PC-3 (cell line): ENCODE measurements around the gene FADS1. TPM values are rescaled to one million over a fixed set of nuclear protein-coding genes. Genes with fewer than 3 reads are reported as not detected.
A peak's percentile ranks its signal among the peaks of the same experiment; 100 is the strongest.

ENCODE experiments used
- ATAC-seq: fragments of 200-7000 bp; cut with Tn5 transposase; 2 replicates; pipeline ENCODE4 v1.9.1; 2020; ENCODE audit warnings: mild to moderate bottlenecking, moderate library complexity
- BruUV-seq: library from RNA; stranded (reverse); fragments of 400-500 nt; replicated peaks from 2 replicates; lab custom pipeline; 2021; lab: Mats Ljungman, UMichigan
- CTCF ChIA-PET: fragments of 300-600 bp; sonication (Branson Sonifier 250); formaldehyde crosslinking; loops from one replicate; lab custom pipeline; 2022; ENCODE audit warnings: antibody characterized with exemption; lab: Charles Lee
- POLR2A ChIA-PET: fragments of 300-600 bp; sonication (Branson Sonifier 250); formaldehyde crosslinking; loops from one replicate; lab custom pipeline; 2022; ENCODE audit warnings: antibody characterized with exemption; ENCODE audit not compliant: unreplicated experiment; lab: Charles Lee
- DNase-seq: peaks from one replicate; pipeline ENCODE4 v3.0.0-alpha.2; 2015
- H2AFZ ChIP-seq: fragments of 300-600 bp; sonication (generic); 2 replicates; pipeline ENCODE4 v1.6.0; 2016; ENCODE audit warnings: antibody characterized with exemption, low read length
- H3F3A ChIP-seq: fragments of 300-600 bp; sonication (generic); one replicate; pipeline ENCODE4 v1.6.0; 2017; ENCODE audit warnings: antibody characterized with exemption, low read length, control low read depth, mild to moderate bottlenecking; ENCODE audit not compliant: unreplicated experiment
- H3K27ac ChIP-seq: fragments of 300-600 bp; sonication (generic); 2 replicates; pipeline ENCODE4 v1.5.1; 2016; ENCODE audit warnings: mild to moderate bottlenecking, low read length
- H3K27me3 ChIP-seq: fragments of 300-600 bp; sonication (generic); 2 replicates; pipeline ENCODE4 v1.6.1; 2016; ENCODE audit warnings: low read length, mixed read lengths
- H3K36me3 ChIP-seq: fragments of 300-600 bp; sonication (generic); 2 replicates; pipeline ENCODE4 v1.6.1; 2016; ENCODE audit warnings: low read depth, mixed run types, low read length, mixed read lengths
- H3K4me1 ChIP-seq: fragments of 300-600 bp; sonication (generic); 2 replicates; pipeline ENCODE4 v1.5.1; 2016; ENCODE audit warnings: low read length; ENCODE audit not compliant: insufficient read depth
- H3K4me2 ChIP-seq: fragments of 300-600 bp; sonication (generic); 2 replicates; pipeline ENCODE4 v1.6.0; 2016; ENCODE audit warnings: low read length
- H3K4me3 ChIP-seq: fragments of 300-600 bp; sonication (generic); 2 replicates; pipeline ENCODE4 v1.5.1; 2016; ENCODE audit warnings: mild to moderate bottlenecking, low read length, mixed read lengths
- H3K79me2 ChIP-seq: fragments of 300-600 bp; sonication (generic); 2 replicates; pipeline ENCODE4 v1.6.1; 2017; ENCODE audit warnings: low read length, mixed read lengths
- H3K9ac ChIP-seq: fragments of 300-600 bp; sonication (generic); 2 replicates; pipeline ENCODE4 v1.6.0; 2016; ENCODE audit warnings: mild to moderate bottlenecking, low read length
- H3K9me2 ChIP-seq: fragments of 300-600 bp; sonication (generic); replicated peaks from 2 replicates; pipeline ENCODE4 v1.6.1; 2016; ENCODE audit warnings: mixed run types, low read length, mixed read lengths
- H3K9me3 ChIP-seq: fragments of 300-600 bp; sonication (generic); 2 replicates; pipeline ENCODE4 v1.6.1; 2016; ENCODE audit warnings: low read length, mixed read lengths
- H4K20me1 ChIP-seq: fragments of 300-600 bp; sonication (generic); 2 replicates; pipeline ENCODE4 v1.6.1; 2016; ENCODE audit warnings: low read length, mixed read lengths
- CTCF ChIP-seq: fragments of 300-600 bp; sonication (generic); conservative IDR thresholded peaks from 2 replicates; pipeline ENCODE4 v1.5.1; 2017; ENCODE audit warnings: antibody characterized with exemption, low read depth, mild to moderate bottlenecking, low read length
- EZH2 ChIP-seq: fragments of 300-600 bp; sonication (generic); IDR thresholded peaks from one replicate; pipeline ENCODE4 v1.6.1; 2017; ENCODE audit warnings: antibody characterized with exemption, mild to moderate bottlenecking, low read length; ENCODE audit not compliant: unreplicated experiment
- EZH2phosphoT487 ChIP-seq: fragments of 300-600 bp; sonication (generic); IDR thresholded peaks from 2 replicates; pipeline ENCODE4 v1.6.1; 2018; ENCODE audit warnings: mild to moderate bottlenecking, antibody characterized with exemption, low read length, borderline replicate concordance
- intact Hi-C: fragments of 100-400 bp; cut with micrococcal nuclease; formaldehyde crosslinking; loops from 2 replicates; pipeline ENCODE4 v1.9.0; 2023
- total RNA-seq: library from RNA; depleted of rRNA; stranded (reverse); fragments of >200 nt; gene quantifications from 2 replicates; pipeline ENCODE4 v1.2.3, GENCODE V29; 2014

FADS1 gene
- total RNA-seq, 1 experiment from 2014 or later: 84.4 TPM

GRCh38 chr11:61752925-61753521 is 63.8 kb downstream of the FADS1 start:
- H3K27ac ChIP-seq: no peak overlapping the region

GRCh38 chr11:61752117-61752924 is 64.5 kb downstream of the FADS1 start, which contains the start of gene MYRF:
TSS of gene MYRF (plus strand) at chr11:61752636. CDS start at chr11:61752745, 109 bp downstream.
- intact Hi-C loops: loop anchor here (1.0 kb wide), 1 partner anchor 24 kb away; no protein-coding TSS in a partner anchor
- H3K4me2 ChIP-seq: peak within 1 kb of the TSS; percentile 88
- H3K4me3 ChIP-seq: peak within 1 kb of the TSS; percentile 63
- no peaks in the 10 kb centered on the region for H3K9me3 ChIP-seq
- CTCF ChIA-PET: no interaction called here
- no peaks in the 10 kb centered on the region for H3K79me2 ChIP-seq
- DNase-seq: peak; percentile 54
- TF ChIP-seq CTCF: peak; percentile 65
- no peak for TF ChIP-seq EZH2phosphoT487
- no peaks in the 10 kb centered on the region for H3K9me2 ChIP-seq
- peak within 1 kb of the TSS; percentile 91 for H2AFZ ChIP-seq
- peak; percentile 75 for ATAC-seq
- POLR2A ChIA-PET: no interaction called here
- no peaks in the 10 kb centered on the region for H3K36me3 ChIP-seq
- 0 out of 2 replicates have a peak within 1 kb of the TSS, but pooled peaks have one; percentile 5 for H3K9ac ChIP-seq
- no peaks in the 10 kb centered on the region for H4K20me1 ChIP-seq
- peaks cover 26% of the 10 kb centered on the region for H3K4me1 ChIP-seq
- H3K27me3 ChIP-seq: no peaks in the 10 kb centered on the region
- no peaks in the 10 kb centered on the region for H3F3A ChIP-seq
- H3K27ac ChIP-seq: no peak within 1 kb of the TSS
- BruUV-seq: no TSS peak

More at GRCh38 chr11:61752925-61753521, 63.8 kb downstream of the FADS1 start:
- ChIA-PET CTCF (no interaction called here), POLR2A (no interaction called here)
- TF ChIP-seq CTCF (no peak), EZH2phosphoT487 (no peak), EZH2 (no peak)
- H3F3A ChIP-seq: no peaks in the 10 kb centered on the region
- no peaks in the 10 kb centered on the region for H3K36me3 ChIP-seq
- no peaks in the 10 kb centered on the region for H3K27me3 ChIP-seq
- no peak for ATAC-seq
- H4K20me1 ChIP-seq: no peaks in the 10 kb centered on the region
- H3K4me3 ChIP-seq: peak overlapping the region; percentile 61
- peaks cover 20% of the 10 kb centered on the region for H3K4me1 ChIP-seq
- H3K4me2 ChIP-seq: peak overlapping the region; percentile 81
- no peaks in the 10 kb centered on the region for H3K9me3 ChIP-seq
- H3K9ac ChIP-seq: 0 out of 2 replicates have a peak overlapping the region, but pooled peaks have one; percentile 5
- intact Hi-C loops: loop anchor here (1.0 kb wide), 1 partner anchor 23 kb away; no protein-coding TSS in a partner anchor
- DNase-seq: no peak
- BruUV-seq: no TSS peak
- no peaks in the 10 kb centered on the region for H3K79me2 ChIP-seq
- peak overlapping the region; percentile 86 for H2AFZ ChIP-seq
- no peaks in the 10 kb centered on the region for H3K9me2 ChIP-seq
